Bone marrow (tissue), 2 donors: ENCODE data around the gene CRP.
"Not testable (repeated sequence)": the region's sequence is repeated elsewhere in the genome, so short reads cannot be mapped to it uniquely, and the experiment has no call there.

Experiments
- DNase-seq, 2 donors: peaks; one replicate each; lab custom pipeline; 2025; lab: John Stamatoyannopoulos, UW

Gene CRP, protein sequence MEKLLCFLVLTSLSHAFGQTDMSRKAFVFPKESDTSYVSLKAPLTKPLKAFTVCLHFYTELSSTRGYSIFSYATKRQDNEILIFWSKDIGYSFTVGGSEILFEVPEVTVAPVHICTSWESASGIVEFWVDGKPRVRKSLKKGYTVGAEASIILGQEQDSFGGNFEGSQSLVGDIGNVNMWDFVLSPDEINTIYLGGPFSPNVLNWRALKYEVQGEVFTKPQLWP

DNA sequence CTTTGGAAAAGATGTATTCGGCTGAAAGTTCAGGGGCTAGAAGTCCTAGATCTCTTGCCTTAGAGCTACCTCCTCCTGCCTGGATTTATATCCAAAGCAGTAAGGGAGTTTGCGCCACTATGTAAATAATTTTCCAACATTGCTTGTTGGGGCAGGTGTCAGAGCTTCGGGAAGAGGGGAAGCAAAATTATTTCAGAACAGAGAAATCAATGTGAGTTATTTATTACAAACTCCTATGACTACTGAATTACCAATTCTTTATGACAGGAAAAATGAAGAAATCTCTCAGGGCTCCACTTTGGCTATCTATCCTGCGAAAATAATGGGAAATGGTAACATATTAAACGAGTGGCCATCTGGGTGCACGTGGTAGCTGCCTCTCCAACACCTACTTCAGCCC, at the start of gene CRP:
Gene CRP, minus strand, starts transcription at position 61 of the 400 bp plus-strand sequence. CDS start 104 bp downstream, outside the sequence.
- DNase-seq = no peak

DNA sequence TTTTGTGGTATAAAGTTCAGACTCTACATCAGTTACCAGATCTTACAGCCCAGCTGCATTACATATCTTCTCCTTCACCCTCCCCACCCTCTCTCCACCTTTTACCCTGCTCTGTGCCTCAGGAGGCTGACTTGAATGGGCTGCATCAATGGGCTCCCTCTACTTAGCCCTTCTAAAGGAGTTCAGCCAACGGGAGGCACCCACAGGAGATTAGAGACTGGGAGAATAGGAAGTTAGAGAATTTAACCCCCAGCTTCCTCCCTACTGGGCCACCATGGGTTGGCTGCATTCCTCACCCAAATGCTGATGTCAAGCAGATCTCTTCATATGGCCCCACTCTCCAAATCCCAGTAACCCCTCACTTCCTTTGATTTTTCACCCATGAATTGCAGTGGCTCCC, 49.3 kb upstream of the CRP start:
- DNase-seq = no peak

DNA sequence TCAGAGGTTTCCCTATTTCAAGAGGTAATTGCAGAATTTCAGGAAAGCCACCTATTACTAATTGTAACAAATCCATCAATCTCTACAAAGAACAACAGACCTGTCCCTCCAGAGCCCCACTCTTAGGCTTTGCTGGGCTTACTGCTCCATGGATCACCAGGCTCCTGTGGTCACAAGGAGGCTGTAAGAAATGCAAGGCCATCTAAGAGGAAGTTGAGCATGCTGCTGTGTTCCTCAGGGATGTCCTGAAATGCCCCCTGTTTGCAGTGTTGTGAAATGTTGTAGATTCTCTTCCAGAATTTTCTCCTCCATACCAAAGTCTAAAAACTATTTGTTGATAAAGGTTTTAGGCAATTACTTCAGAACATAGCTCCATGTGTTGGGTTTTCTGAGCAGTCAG, 42.0 kb upstream of the CRP start:
- DNase-seq = no peak

DNA sequence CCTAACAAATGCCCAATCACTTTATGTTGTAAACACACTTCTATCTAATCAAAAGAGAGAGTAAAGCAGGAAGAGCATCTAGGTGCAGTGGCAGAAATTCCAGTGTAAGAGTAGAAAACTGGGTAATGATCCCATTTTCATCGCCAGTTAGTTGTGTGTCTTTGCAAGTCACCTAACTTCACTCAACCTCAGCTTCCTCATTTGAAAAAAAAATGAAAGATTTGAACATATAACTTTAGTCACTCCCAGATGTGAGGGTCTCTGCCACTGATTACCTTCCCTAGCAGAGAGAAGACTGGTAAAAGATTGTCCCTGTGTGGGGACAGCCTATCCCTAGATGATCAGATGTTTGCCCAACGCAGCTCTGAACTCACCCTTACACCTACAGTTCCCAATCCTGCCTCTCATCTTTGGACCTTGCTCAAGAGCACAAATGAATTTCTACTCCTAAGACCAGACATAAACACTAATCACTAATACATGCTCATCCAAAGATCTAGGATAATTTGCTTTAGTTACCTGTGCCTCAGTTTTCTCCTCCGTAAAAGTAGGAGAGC, 41.1 kb upstream of the CRP start:
- no peak for DNase-seq

DNA sequence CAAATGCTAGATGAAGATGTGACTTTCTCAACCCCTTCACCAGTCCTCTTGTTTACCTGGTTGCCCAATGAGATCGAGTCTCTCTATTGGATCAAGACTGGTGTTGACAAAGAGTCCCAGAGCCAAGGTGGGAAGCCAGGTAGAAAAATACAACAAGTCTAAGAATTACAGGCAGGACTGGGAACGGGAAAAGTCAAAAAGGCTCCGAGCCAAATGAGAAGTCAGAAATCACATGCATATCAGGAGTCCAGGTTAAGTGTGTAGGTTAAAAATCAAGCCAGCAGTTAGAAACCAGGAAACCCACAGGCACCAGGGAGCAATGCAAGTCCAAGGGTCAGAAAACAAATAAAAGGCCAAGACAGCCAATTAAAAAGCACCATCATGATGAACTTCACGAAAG, 39.0 kb upstream of the CRP start:
- no peak for DNase-seq

DNA sequence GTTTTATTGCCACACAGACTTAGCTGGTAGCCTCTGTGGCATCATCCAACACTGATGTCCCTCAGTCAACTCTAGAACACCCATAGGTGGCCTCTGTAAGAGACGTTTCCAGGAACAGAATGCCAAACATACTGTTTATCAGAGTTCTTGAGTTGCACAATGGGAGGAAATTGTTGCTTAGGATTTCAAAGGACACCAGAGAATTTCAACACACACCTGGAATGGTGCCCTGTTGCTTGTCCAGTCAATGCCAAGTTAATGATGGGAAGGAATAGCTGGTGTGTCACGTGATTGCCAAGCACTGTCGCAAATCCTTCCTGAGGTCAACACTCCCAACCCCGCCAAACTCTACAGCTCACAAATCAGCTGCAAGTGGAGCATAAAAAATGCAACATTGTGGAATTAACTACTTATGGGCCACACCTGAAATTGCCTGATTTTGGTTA, 37.8 kb upstream of the CRP start:
- DNase-seq = no peak

DNA sequence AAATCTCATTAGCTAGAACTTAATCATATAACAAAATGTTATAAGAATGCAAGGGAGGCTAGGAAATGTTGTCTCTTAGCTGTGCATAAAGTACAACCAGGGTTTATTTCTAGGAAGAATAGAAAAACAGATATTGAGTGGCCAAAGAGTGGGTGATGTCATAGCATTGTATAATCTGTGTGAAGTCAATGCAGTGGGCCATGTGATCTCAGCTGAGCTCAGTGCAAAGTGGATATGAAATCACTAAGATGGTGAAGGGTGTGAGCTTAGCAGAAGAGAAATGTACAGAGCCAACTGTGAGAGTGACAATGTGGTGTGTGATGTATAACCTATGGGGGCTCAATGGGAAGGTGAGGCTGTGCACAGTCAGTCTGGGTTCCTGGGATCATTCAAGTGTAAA, 36.6 kb upstream of the CRP start:
- no peak for DNase-seq

DNA sequence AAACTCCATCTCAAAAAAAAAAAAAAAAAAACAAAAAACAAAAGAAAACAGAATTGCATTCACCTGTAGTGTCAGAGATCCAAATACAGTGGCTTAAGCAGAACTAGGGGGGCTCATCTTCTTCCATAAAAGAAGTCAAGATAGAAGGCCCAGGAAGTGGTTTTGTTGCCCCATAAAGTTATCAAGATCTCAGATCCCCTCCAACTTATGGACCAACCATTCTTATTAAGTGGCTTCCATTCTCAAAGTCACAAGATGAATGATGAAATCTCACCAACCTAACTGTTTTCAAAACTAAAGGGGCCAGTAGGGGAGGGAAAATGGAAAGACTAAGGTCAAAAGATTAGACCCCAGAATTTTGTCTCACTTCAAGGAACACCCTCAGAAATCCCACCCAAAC, 36.2 kb upstream of the CRP start:
- DNase-seq = no peak

DNA sequence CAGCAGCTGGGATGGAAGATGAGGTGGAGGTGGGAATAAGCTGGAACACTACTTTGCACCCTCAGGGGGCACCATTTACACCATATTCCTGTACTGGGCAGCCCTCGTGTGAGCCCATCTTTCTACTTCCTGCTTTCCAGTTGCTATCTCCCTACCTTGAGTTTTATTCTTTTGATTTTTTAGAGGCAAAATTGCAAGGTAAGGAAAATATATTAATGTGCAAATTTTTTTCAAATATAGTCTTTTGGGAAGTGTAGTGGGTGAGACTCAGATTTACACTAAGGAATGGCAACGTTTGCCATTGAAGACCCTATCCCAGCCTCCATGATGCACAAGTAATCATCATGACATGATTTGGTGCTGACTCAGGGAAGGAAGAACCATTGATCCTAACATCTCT, 35.2 kb upstream of the CRP start:
- no peak for DNase-seq

DNA sequence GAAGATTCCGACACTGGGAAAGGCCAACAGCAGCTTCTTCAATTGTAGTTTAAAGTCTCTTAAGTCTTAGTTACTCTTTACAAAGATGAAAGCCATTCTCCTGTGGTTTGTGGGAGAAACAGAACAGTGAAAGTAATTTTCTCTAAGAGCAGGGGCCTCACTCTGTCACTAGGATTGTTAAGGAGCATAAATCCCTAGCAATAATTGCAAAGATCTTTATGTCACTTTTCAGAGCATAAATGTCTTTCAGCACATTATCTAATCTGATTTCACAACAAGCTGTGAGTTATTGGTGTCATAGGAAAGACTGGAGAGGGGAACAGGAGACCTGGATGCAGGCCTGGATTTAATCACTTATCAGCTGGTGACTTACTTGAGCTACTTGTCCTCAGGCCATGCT, 34.0 kb upstream of the CRP start:
- DNase-seq = no peak

DNA sequence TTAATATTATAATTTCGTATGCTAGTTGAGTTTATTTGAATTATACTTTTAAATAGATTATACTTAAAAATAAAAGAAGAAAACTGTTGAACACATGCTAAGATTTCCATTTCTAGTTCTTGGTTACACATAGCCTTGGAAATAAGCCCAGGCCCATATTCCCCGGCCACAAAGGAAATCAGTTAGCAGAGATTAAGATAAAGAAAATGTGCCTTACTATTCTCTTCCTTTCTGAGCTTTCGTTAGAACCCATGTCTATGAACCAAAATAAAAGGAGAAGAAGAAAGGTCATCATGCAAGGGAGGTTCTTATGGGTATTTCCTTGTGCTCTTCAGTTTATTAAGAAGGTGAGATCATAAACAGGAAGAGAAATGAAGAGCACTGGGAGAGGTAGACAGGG, 32.3 kb upstream of the CRP start:
- DNase-seq = peak in 1 of 2 donors; percentile 65

DNA sequence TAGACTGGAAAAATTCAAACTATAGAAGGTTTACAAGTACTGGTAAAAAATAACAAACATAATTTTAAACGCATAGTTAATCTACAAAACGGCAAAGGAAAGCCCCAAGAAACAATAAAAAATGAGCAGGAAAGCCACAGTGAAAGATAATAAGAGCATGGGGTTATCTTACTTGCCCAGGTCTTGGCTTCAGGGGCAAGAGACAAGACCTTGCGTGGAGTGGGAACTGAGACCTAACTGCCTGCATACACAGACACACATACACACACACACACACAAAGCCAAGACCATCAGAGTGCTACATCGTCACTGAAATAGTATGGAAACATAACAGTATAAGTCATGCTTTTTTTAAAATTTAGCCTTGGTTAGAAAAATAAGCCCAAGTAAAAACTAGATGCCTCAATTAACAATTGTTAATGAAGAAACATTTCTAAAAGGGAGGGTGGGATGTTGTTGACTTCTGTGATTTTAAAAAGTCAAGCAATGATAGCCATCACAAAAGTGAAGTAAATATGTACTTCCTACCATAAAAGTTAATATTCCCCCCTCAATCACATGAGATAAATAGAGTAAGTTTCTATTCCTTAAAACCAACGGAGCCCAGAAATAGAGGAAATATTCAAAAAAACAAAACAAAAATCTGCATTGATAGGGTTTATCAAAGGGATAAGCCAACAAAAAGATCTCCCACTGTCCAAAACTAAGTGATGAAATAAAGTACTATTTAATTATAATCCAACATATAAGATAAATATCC, 29.4 kb upstream of the CRP start:
- no peak for DNase-seq

DNA sequence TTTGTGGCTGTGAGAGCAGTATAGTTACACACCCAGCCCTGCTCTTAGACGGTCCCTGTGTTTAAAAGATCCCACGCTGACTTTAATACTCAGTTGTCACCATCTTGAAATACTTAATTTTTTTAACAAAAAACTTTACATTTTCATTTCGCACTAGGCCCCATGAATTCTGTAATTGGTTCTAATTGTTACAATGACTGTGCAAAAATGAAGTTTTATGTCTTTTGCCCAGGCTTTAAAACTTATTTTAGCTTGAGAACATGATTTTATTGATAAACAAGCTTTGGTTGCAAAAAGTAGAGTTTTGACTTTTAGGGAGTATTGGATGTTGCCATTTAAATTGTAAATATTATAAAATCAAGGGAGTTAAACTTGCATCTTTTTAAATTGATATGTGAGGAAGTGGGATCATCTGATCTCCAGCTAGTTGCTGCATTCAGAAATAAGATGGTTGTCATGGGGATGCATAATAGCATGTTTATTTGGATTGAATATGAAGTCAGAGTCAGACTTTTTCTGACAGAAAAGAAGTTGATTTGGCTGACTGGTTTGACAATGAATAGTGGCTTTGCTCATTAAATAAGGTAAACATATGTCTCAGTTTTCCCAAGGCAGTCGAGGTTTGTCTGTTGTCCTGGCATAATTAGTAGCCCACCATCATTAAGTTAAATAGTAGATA, 23.0 kb upstream of the CRP start:
- no peak for DNase-seq

DNA sequence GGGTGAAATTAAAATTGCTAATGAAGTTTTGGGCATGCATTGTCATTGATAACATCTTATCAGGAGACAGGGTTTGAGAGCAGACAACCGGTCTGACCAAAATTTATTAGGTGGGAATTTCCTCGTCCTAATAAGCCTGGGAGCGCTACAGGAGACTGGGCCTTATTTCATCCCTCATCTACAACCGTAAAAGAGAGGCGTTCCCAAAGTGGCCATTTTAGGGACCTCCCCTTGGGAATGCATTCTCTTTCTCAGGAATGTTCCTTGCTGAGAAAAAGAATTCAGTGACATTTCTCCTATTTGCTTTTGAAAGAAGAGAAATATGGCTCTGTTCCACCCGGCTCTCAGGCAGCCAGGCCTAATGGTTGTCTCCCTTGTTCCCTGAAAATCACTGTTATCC, 8.8 kb upstream of the CRP start:
- not testable (repeated sequence) for DNase-seq

DNA sequence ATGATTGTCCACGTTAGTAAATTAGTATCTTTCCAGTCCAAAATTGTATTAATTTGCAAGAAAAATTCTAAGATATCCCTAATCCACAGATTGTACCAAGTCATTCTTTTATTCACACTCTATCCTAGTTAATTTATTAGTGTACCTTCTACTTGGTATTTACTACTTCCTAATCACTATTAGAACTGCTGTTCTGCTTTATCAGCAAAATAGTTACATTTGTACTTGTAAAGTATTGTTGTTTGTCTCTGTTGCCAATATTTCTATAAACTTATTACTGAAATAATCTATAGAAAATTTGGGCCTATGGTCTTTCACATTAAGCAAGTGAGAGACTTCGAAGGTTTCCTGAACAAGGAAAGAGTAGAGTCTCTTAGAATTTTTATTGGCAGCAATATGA, 5.6 kb upstream of the CRP start:
- no peak for DNase-seq

DNA sequence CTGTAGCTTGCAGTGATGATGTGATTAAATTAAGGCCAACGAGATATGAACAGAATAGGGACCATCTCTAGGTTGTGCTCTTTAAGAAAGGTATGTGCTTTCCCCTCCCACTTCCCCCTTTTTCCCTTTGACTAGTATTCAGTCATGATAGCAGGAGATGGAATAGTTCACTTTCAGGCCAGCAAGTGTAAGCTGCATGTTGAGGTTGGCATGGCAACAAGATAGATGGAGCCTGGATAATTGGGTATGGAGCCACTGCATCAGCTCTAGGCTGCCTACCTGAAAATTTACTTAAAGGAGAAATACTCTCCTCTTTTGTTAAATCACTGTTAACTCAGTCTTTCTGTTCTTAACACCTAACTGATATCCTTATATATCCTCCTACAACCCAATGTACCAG, 1.5 kb upstream of the CRP start:
- no peak for DNase-seq

DNA sequence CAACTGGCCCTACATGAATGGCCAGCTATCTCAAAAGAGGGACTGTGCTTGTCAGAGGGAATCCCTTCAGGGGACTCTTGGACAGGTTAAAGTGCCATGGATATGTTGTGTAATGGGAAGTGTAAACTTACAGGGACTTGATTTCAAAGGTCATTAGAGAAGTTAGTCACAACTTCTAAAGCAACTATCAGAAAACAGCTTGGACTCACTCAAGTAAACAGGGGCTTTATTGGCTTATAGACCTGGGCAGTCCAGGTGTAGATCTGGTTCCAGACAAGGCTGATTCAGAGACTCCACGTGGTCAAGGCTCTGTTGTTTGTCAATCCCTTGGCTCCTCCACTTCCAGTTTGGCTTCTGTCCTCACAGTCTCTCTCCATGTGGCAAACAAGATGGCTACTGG, 2.3 kb downstream of the CRP start:
- no peak for DNase-seq

DNA sequence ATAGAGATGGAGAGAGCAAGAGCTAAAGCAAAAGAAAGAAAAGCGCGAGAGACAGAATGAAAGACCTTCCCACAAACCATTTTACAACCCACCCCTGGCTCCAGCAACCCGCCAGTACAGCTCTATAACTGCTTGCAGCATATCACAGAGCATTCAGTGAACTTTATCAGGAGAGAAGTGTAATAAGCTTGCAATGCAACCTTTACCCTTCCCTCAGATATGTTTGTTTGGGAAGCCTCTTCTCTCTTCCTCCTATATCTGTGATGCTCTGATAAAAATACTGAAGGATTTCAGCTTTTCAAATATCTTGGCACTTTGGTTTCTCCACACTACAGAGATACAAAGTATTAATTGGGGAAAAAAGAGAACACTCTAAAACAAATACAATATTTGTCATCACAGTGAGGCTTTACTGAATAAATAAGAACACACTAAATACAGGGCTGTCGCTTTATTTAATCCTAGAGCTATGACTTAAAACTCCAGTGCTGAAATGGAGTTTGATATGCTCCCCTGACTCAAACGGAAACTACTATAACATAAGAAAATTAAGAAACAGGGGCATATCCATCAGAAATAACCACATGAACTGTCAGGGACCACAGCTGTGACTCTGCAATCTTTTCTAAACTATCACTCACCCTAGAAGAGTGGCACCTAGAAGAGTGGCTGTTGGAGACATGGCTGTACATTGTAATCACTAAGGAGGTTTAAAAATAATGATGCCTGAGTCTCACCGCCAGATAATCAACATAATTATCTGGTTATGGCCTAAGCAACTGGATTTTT, 6.7 kb downstream of the CRP start:
- no peak for DNase-seq

DNA sequence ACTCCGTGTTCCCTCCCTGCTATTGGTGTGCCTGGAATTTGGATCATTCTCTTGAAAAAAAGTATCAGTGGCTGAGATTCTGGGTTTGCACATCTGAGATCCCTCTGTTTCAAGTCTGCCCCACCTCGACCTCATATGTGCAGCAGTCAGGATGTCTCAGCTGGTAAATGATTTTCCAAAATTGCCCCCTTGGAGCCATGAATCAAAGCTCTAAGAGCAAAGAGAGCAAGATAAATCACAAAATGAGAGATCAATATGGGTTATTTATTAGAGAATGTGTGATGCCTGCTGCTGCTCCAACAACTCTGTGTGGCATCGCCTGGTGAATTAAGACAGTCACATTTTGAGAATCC, 8.5 kb downstream of the CRP start:
- DNase-seq = no peak

DNA sequence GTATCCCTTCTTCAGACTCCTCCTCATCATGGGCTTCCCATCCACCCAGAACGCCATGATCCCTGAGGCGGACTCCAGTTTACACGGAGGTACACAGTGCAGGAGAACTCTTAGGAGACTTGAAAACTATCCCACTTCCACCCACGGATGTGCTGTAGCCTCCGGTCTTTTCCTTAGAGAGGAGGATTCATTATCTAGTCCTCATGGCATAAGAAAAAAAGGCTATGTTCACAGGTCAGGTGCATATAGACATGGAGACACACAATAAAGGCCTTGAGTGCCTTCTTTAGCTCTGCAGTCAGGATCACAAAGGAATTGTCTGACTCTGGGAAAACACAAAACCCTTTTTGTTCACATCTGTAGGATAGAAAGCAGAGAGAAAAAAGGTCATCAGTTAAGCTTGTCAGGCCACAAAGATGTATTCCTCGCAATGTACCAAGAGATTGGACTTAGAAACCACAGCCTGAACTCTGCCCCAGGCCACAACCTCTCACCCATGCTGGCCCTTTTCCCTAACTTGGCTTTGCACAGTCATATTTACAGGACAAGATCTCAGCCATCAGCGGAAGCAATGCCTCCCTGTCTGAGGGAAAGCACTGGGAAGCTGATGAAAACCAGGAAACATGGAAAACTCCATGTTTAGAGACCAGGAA, 9.0 kb downstream of the CRP start:
- DNase-seq = no peak

DNA sequence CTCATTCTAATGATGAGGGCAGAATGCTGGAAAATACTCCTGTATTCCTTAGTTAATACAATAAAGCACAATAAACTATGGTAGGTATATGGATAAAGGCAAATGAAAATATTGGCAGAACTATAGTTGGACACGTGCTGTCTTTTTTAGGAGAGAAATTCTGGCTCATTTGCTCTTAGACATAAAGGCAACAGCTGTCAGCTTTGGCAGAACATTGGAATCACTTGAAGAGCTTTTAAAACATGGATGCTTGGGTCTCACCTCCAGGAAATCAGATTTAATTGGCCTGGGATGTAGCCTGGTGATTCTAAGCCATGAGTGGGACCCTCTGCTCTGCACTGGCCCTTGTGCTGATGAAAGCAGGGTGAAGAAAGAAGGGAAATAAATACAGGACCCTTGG, 9.9 kb downstream of the CRP start:
- no peak for DNase-seq

DNA sequence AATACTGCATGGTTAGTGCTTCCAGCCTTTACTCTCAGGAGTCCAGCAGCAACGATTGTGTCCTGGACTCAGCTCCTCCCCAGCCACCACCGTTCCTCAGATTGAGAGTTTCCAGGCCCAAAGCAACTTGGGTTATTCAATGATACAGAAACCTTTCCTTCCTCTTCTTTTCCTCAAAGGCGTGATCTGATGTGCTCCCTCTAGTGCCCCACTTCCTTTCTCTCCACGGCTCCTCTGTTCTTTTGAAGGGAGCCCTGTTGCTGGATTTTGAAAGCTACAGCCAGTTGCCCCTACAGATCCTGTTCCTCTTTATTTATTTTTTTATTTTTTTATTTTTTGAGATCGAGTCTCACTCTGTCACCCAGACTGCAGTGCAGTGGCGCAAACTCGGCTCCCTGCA, 14.1 kb downstream of the CRP start:
- DNase-seq = no peak
